K562 treated with DMSO at 1 percent for 24 hours (cell line): ENCODE results near the gene CSF2RB. TPM values are rescaled to one million over a fixed set of nuclear protein-coding genes. Genes with fewer than 3 reads are reported as not detected.

Source experiments
- total RNA-seq: library from RNA; unstranded; fragments of 300-600 nt; gene quantifications from 2 replicates; pipeline ENCODE4 v1.2.3, GENCODE V29; 2022; ENCODE audit warnings: low read depth; ENCODE audit not compliant: insufficient read depth

Gene CSF2RB
- total RNA-seq, result 0.30 and 0.85 TPM in 2 replicates

DNA sequence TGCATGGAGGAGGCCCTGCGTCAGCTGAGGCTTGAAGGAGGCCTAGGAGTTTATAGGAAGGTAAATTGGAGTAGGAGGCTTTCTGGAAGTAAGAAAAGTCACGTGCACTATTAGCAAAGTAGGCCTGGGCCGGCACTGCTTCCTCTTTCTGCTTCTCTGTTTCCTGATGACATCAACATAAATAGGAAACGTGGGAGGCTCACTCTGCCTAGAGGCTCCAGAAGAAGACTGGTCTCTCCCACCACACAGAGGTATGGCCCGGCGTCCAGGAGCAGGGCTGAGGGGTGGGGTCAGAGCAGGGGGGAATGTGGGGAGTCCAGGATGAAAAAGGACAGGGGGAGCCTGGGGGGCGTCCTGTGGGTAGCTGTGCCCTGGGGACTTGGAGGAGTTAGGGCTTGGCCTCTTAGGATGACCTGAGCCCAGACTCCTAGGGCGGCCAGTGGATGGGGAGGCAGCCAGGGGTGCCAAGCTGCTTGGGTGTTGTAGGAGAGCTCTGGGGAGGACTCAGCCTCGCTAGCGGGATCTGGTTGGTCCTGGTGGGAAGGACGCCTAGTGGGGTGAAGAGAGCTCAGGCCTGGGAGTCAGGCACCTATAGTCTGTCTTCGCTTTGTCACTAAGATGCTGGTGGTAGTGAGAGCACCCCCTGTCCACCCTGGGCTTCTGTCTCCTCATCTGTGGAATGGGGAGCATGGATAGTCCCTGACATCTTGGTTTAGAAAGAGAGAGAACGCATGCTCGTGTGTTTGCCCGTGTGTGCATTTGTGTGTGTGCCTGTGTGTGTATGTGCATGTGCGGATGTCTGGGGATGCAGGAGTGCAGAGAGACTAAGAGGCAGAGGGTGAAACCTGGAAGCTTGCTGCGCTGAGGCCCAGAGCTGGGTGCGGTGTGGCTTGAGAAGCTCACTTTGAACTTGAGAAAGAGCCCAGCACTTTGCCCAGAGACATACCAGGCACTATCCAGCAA is at the start of gene CSF2RB:
CSF2RB (plus strand) TSS at position 202 of the 963 bp plus-strand sequence. CDS start 8,580 bp downstream, outside the sequence.

Other genes with a start within 250 kb of the CSF2RB start
- not detected in 2 replicates for gene CACNG2, start 209.9 kb upstream of the CSF2RB start, total RNA-seq
- 5.8 and 7.3 TPM in 2 replicates for gene IFT27, start 137.5 kb upstream of the CSF2RB start, total RNA-seq
- not detected in 2 replicates for gene PVALB, start 96.6 kb upstream of the CSF2RB start, total RNA-seq
- gene NCF4, start 52.6 kb upstream of the CSF2RB start, total RNA-seq, result 3.3 and 4.2 TPM in 2 replicates
- gene TST, start 105.8 kb downstream of the CSF2RB start, total RNA-seq, result 71.7 and 74.7 TPM in 2 replicates
- 165 and 187 TPM in 2 replicates for gene MPST, start 106.1 kb downstream of the CSF2RB start, total RNA-seq
- gene KCTD17, start 138.1 kb downstream of the CSF2RB start, total RNA-seq, result 0.74 and 2.4 TPM in 2 replicates
- gene TMPRSS6, start 196.1 kb downstream of the CSF2RB start, total RNA-seq, result not detected in 2 replicates
- gene IL2RB, start 236.3 kb downstream of the CSF2RB start, total RNA-seq, result 0.51 and 0.88 TPM in 2 replicates